HEK293 (cell line): ENCODE results near the gene WDR82.

Source experiments
- CTCF ChIA-PET: fragments of 350-600 bp; formaldehyde crosslinking; extraction: SDS; loops from one replicate; lab custom pipeline; 2021; ENCODE audit warnings: antibody characterized with exemption; lab: Yijun Ruan, JAX
- POLR2A ChIA-PET: fragments of 300-600 bp; formaldehyde crosslinking; extraction: SDS; loops from one replicate; lab custom pipeline; 2020; ENCODE audit warnings: antibody characterized with exemption, inconsistent platforms; lab: Yijun Ruan, JAX
- H3K27ac ChIP-seq: fragments of 200-500 bp; sonication (Bioruptor generic); 2 replicates; pipeline ENCODE4 v1.5.1; 2014; ENCODE audit warnings: low read depth, low read length, control low read depth, inconsistent platforms; ENCODE audit errors: extremely low read depth
- H3K36me3 ChIP-seq, 2 experiments: fragments of 200-500 bp in 1 of 2; sonication (Bioruptor generic) in 1 of 2; 1 replicate in 1 of 2; 2 replicates in 1 of 2; pipeline ENCODE4 v1.5.1; 2014 to 2017; ENCODE audit warnings: inconsistent platforms in 2 of 2, low read length in 2 of 2; ENCODE audit not compliant: control insufficient read depth in 2 of 2, insufficient read depth in 1 of 2
- H3K4me1 ChIP-seq: fragments of 200-500 bp; sonication (Bioruptor generic); 2 replicates; pipeline ENCODE4 v1.5.1; 2014; ENCODE audit warnings: mild to moderate bottlenecking, low read length, inconsistent platforms; ENCODE audit not compliant: control insufficient read depth, insufficient read depth
- H3K4me3 ChIP-seq: 2 replicates; pipeline ENCODE4 v1.5.1; 2011; ENCODE audit warnings: low read depth, mild to moderate bottlenecking, control low read depth, low read length, moderate library complexity
- H3K9me3 ChIP-seq: fragments of 200-500 bp; sonication (Bioruptor generic); 2 replicates; pipeline ENCODE4 v1.5.1; 2014; ENCODE audit warnings: low read depth, low read length, inconsistent platforms; ENCODE audit not compliant: control insufficient read depth, insufficient read depth
- GLIS1 ChIP-seq: fragments of 450-650 bp; formaldehyde crosslinking; IDR thresholded peaks from 2 replicates; pipeline ENCODE4 v1.5.1; 2016; ENCODE audit warnings: missing biosample characterization, missing genetic modification characterization
- HOXD13 ChIP-seq: sonication (generic); formaldehyde crosslinking; IDR thresholded peaks from 2 replicates; pipeline ENCODE4 v1.8.0; 2022; ENCODE audit warnings: missing genetic modification reagents, borderline replicate concordance
- KLF8 ChIP-seq: fragments of 450-650 bp; formaldehyde crosslinking; IDR thresholded peaks from 2 replicates; pipeline ENCODE4 v1.5.1; 2016; ENCODE audit warnings: missing biosample characterization, missing genetic modification characterization
- KLF9 ChIP-seq: fragments of 450-650 bp; formaldehyde crosslinking; IDR thresholded peaks from 2 replicates; pipeline ENCODE4 v1.5.1; 2016; ENCODE audit warnings: missing biosample characterization, missing genetic modification characterization, low read depth
- MZF1 ChIP-seq: fragments of 450-650 bp; formaldehyde crosslinking; IDR thresholded peaks from 2 replicates; pipeline ENCODE4 v1.5.1; 2017; ENCODE audit warnings: missing biosample characterization, missing genetic modification characterization, borderline replicate concordance
- SCRT2 ChIP-seq: fragments of 450-650 bp; formaldehyde crosslinking; IDR thresholded peaks from 2 replicates; pipeline ENCODE4 v1.5.1; 2016; ENCODE audit warnings: missing biosample characterization, missing genetic modification characterization
- TRIM28 ChIP-seq: IDR thresholded peaks from 2 replicates; pipeline ENCODE4 v1.6.1; 2011; ENCODE audit warnings: low read length, control low read depth, borderline replicate concordance
- ZBTB17 ChIP-seq: fragments of 450-650 bp; formaldehyde crosslinking; IDR thresholded peaks from 2 replicates; pipeline ENCODE4 v1.5.1; 2016; ENCODE audit warnings: missing biosample characterization, missing genetic modification characterization
- ZBTB20 ChIP-seq: fragments of 450-650 bp; formaldehyde crosslinking; IDR thresholded peaks from 2 replicates; pipeline ENCODE4 v1.5.1; 2016; ENCODE audit warnings: missing biosample characterization, missing genetic modification characterization
- ZBTB21 ChIP-seq: fragments of 450-650 bp; formaldehyde crosslinking; IDR thresholded peaks from 2 replicates; pipeline ENCODE4 v1.5.1; 2017; ENCODE audit warnings: missing biosample characterization, missing genetic modification characterization
- ZBTB48 ChIP-seq: fragments of 450-650 bp; formaldehyde crosslinking; IDR thresholded peaks from 2 replicates; pipeline ENCODE4 v1.5.1; 2016; ENCODE audit warnings: missing biosample characterization, missing genetic modification characterization
- ZEB2 ChIP-seq: fragments of 450-650 bp; formaldehyde crosslinking; IDR thresholded peaks from 2 replicates; pipeline ENCODE4 v1.5.1; 2016; ENCODE audit warnings: missing biosample characterization, missing genetic modification characterization
- ZFHX2 ChIP-seq: fragments of 450-650 bp; formaldehyde crosslinking; conservative IDR thresholded peaks from 2 replicates; pipeline ENCODE4 v1.5.1; 2016; ENCODE audit warnings: missing biosample characterization, missing genetic modification characterization
- ZNF555 ChIP-seq: fragments of 450-650 bp; formaldehyde crosslinking; conservative IDR thresholded peaks from 2 replicates; pipeline ENCODE4 v1.5.1; 2017; ENCODE audit warnings: missing biosample characterization, mild to moderate bottlenecking, missing genetic modification characterization, inconsistent platforms
- ZNF600 ChIP-seq: fragments of 450-650 bp; formaldehyde crosslinking; IDR thresholded peaks from 2 replicates; pipeline ENCODE4 v1.5.1; 2016; ENCODE audit warnings: missing biosample characterization, missing genetic modification characterization
- ZNF610 ChIP-seq: fragments of 450-650 bp; formaldehyde crosslinking; IDR thresholded peaks from 2 replicates; pipeline ENCODE4 v1.5.1; 2016; ENCODE audit warnings: missing biosample characterization, missing genetic modification characterization, borderline replicate concordance
- ZNF623 ChIP-seq: fragments of 450-650 bp; formaldehyde crosslinking; IDR thresholded peaks from 2 replicates; pipeline ENCODE4 v1.5.1; 2016; ENCODE audit warnings: missing biosample characterization, missing genetic modification characterization
- ZNF747 ChIP-seq: fragments of 450-650 bp; formaldehyde crosslinking; IDR thresholded peaks from 2 replicates; pipeline ENCODE4 v1.5.1; 2016; ENCODE audit warnings: missing biosample characterization, missing genetic modification characterization
- ZNF768 ChIP-seq: fragments of 450-650 bp; formaldehyde crosslinking; IDR thresholded peaks from 2 replicates; pipeline ENCODE4 v1.5.1; 2018; ENCODE audit warnings: missing biosample characterization, mild to moderate bottlenecking, missing genetic modification characterization
- ZSCAN30 ChIP-seq: fragments of 450-650 bp; IDR thresholded peaks from 2 replicates; pipeline ENCODE4 v1.5.1; 2018; ENCODE audit warnings: missing biosample characterization, mild to moderate bottlenecking, missing genetic modification characterization, moderate library complexity
- TF ChIP-seq, protein P1 (sequence below): fragments of 450-650 bp; formaldehyde crosslinking; IDR thresholded peaks from 2 replicates; pipeline ENCODE4 v1.5.1; 2016; ENCODE audit warnings: missing biosample characterization, missing genetic modification characterization
- TF ChIP-seq, protein P2 (sequence below): fragments of 450-650 bp; formaldehyde crosslinking; IDR thresholded peaks from 2 replicates; pipeline ENCODE4 v1.5.1; 2016; ENCODE audit warnings: missing biosample characterization, missing genetic modification characterization
- TF ChIP-seq, protein P3 (sequence below): fragments of 450-650 bp; formaldehyde crosslinking; IDR thresholded peaks from 2 replicates; pipeline ENCODE4 v1.5.1; 2016; ENCODE audit warnings: missing biosample characterization, missing genetic modification characterization
- TF ChIP-seq, protein P4 (sequence below): fragments of 450-650 bp; formaldehyde crosslinking; IDR thresholded peaks from 2 replicates; pipeline ENCODE4 v1.5.1; 2016; ENCODE audit warnings: missing biosample characterization, missing genetic modification characterization
- TF ChIP-seq, protein P5 (sequence below): fragments of 450-650 bp; formaldehyde crosslinking; IDR thresholded peaks from 2 replicates; pipeline ENCODE4 v1.5.1; 2017; ENCODE audit warnings: missing biosample characterization, missing genetic modification characterization

The WDR82 gene

DNA sequence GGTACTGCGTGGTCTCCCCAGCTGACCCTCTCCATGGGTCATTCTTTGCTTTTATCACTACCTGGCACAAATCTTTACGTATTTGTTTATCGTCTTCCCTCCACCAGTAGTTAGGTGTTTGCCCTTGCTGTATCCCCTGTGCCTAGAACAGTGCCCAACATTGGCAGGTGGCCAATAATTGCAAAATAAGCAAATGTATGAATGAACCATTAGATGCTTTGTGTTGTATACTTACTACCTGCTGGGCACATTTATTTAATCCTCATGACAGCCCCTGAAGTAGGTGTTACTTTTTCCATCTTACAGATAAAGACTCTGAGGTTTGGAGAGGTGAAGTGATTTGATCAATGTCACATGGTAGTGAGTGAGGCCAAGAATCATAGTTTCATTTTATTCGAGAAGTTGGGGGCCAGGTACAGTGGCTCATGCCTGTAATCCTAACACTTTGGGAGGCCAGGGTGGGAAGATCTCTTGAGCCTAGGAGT, 37.5 kb downstream of the WDR82 start (continued):
- TF ChIP-seq HOXD13 (CRISPR knock-in tag): no peak

DNA sequence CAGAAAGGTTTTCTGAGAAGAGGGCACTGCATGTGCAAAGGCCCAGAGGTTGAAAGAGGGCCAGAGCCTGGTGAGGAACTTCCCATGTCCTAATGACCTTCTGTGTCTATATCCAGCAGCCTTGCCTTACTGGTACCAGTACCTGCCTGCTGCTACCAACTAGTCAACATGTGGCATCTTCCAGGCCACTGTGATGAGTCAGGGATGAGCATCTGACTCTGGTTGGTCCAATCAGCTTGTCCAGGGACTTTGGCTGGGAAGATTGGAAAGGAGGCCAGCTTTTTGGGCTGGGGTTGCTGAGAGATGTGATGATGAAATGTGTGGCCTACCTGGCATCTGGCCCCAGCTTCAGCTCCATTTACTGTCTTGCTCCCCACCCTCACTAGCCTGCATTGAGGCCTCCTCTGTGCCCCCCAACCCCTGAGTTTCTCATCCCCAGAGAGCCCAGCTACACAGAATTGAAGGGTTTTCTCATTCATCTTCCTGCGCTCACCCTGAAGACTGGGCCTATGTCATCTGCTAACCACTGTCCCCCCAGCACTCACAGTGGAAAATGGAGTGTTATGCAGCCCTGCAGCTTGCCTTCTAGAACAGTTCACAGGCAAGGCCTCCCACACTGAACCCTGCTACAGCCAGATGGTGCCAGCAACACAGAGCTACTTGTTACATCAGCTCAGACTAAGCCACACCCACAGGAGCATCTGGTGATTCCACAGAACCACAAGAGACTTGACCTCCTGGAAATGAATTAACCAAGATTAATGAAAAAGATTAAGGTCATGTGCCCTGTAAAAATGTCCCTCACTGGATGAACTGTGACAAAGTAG, 38.2 kb downstream of the WDR82 start:
- CTCF ChIA-PET: interaction anchor here (0.6 to 1.1 kb wide), 4 partner anchors 12 to 99 kb away, joined by 3 to 5 read pairs (median 4); no protein-coding TSS in a partner anchor
- H3K36me3 ChIP-seq: peaks cover 0 to 3% of the 10 kb centered on the region in 2 experiments; a peak in 1 of 3 replicates
- POLR2A ChIA-PET: interaction anchor here (0.6 to 2.6 kb wide), 5 partner anchors 9 to 86 kb away, joined by 3 to 14 read pairs (median 4); partner anchors contain the start of genes POC1A and WDR82
- no peak overlapping the region for H3K4me3 ChIP-seq
- peak overlapping the region; percentile 73; the same call in 1 of the 2 replicates for H3K27ac ChIP-seq
- H3K4me1 ChIP-seq: no peaks in the 10 kb centered on the region
- no peaks in the 10 kb centered on the region for H3K9me3 ChIP-seq
- TF ChIP-seq KLF9 (tag by site-specific recombination) (peak; percentile 61; the same call in 1 of the 2 replicates), ZNF747 (tag by site-specific recombination) (no peak), TRIM28 (peak; percentile 38; the same call in 1 of the 2 replicates), ZBTB17 (tag by site-specific recombination) (peak; percentile 47; the same call in 1 of the 2 replicates), ZNF600 (tag by site-specific recombination) (peak; percentile 41; the same call in 1 of the 2 replicates), ZNF610 (no peak), ZNF623 (peak; percentile 99), ZBTB48 (tag by site-specific recombination) (no peak), SCRT2 (tag by site-specific recombination) (peak; percentile 82), KLF8 (tag by site-specific recombination) (0 out of 2 replicates have a peak, but pooled peaks have one; percentile 0), ZEB2 (tag by site-specific recombination) (no peak; the same call in 1 of the 2 replicates), GLIS1 (tag by site-specific recombination) (peak; percentile 75), ZSCAN30 (peak; percentile 59; the same call in 1 of the 2 replicates), ZFHX2 (peak; percentile 33; the same call in 1 of the 2 replicates), ZNF555 (tag by site-specific recombination) (no peak), ZBTB21 (tag by site-specific recombination) (no peak), ZNF768 (no peak), ZBTB20 (tag by site-specific recombination) (peak; percentile 54; the same call in 1 of the 2 replicates), MZF1 (no peak)
- TF ChIP-seq, protein P1, sequence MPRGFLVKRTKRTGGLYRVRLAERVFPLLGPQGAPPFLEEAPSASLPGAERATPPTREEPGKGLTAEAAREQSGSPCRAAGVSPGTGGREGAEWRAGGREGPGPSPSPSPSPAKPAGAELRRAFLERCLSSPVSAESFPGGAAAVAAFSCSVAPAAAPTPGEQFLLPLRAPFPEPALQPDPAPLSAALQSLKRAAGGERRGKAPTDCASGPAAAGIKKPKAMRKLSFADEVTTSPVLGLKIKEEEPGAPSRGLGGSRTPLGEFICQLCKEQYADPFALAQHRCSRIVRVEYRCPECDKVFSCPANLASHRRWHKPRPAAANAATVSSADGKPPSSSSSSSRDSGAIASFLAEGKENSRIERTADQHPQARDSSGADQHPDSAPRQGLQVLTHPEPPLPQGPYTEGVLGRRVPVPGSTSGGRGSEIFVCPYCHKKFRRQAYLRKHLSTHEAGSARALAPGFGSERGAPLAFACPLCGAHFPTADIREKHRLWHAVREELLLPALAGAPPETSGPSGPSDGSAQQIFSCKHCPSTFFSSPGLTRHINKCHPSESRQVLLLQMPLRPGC (tag by site-specific recombination): no peak
- TF ChIP-seq, protein P2, sequence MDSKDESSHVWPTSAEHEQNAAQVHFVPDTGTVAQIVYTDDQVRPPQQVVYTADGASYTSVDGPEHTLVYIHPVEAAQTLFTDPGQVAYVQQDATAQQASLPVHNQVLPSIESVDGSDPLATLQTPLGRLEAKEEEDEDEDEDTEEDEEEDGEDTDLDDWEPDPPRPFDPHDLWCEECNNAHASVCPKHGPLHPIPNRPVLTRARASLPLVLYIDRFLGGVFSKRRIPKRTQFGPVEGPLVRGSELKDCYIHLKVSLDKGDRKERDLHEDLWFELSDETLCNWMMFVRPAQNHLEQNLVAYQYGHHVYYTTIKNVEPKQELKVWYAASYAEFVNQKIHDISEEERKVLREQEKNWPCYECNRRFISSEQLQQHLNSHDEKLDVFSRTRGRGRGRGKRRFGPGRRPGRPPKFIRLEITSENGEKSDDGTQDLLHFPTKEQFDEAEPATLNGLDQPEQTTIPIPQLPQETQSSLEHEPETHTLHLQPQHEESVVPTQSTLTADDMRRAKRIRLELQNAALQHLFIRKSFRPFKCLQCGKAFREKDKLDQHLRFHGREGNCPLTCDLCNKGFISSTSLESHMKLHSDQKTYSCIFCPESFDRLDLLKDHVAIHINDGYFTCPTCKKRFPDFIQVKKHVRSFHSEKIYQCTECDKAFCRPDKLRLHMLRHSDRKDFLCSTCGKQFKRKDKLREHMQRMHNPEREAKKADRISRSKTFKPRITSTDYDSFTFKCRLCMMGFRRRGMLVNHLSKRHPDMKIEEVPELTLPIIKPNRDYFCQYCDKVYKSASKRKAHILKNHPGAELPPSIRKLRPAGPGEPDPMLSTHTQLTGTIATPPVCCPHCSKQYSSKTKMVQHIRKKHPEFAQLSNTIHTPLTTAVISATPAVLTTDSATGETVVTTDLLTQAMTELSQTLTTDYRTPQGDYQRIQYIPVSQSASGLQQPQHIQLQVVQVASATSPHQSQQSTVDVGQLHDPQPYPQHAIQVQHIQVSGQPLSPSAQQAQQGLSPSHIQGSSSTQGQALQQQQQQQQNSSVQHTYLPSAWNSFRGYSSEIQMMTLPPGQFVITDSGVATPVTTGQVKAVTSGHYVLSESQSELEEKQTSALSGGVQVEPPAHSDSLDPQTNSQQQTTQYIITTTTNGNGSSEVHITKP (tag by site-specific recombination): peak; percentile 66
- TF ChIP-seq, protein P3, sequence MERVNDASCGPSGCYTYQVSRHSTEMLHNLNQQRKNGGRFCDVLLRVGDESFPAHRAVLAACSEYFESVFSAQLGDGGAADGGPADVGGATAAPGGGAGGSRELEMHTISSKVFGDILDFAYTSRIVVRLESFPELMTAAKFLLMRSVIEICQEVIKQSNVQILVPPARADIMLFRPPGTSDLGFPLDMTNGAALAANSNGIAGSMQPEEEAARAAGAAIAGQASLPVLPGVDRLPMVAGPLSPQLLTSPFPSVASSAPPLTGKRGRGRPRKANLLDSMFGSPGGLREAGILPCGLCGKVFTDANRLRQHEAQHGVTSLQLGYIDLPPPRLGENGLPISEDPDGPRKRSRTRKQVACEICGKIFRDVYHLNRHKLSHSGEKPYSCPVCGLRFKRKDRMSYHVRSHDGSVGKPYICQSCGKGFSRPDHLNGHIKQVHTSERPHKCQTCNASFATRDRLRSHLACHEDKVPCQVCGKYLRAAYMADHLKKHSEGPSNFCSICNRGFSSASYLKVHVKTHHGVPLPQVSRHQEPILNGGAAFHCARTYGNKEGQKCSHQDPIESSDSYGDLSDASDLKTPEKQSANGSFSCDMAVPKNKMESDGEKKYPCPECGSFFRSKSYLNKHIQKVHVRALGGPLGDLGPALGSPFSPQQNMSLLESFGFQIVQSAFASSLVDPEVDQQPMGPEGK: peak; percentile 84
- TF ChIP-seq, protein P4, sequence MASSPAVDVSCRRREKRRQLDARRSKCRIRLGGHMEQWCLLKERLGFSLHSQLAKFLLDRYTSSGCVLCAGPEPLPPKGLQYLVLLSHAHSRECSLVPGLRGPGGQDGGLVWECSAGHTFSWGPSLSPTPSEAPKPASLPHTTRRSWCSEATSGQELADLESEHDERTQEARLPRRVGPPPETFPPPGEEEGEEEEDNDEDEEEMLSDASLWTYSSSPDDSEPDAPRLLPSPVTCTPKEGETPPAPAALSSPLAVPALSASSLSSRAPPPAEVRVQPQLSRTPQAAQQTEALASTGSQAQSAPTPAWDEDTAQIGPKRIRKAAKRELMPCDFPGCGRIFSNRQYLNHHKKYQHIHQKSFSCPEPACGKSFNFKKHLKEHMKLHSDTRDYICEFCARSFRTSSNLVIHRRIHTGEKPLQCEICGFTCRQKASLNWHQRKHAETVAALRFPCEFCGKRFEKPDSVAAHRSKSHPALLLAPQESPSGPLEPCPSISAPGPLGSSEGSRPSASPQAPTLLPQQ (tag by site-specific recombination): peak; percentile 63; the same call in 1 of the 2 replicates
- TF ChIP-seq, protein P5, sequence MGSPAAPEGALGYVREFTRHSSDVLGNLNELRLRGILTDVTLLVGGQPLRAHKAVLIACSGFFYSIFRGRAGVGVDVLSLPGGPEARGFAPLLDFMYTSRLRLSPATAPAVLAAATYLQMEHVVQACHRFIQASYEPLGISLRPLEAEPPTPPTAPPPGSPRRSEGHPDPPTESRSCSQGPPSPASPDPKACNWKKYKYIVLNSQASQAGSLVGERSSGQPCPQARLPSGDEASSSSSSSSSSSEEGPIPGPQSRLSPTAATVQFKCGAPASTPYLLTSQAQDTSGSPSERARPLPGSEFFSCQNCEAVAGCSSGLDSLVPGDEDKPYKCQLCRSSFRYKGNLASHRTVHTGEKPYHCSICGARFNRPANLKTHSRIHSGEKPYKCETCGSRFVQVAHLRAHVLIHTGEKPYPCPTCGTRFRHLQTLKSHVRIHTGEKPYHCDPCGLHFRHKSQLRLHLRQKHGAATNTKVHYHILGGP (tag by site-specific recombination): no peak
